Medulla oblongata (tissue), 1 donor: ENCODE results near the gene BAZ1A.

ENCODE experiments used
- DNase-seq: peaks from one replicate; pipeline ENCODE4 v3.0.0-alpha.2; 2015; ENCODE audit errors: extremely low spot score

BAZ1A gene

DNA sequence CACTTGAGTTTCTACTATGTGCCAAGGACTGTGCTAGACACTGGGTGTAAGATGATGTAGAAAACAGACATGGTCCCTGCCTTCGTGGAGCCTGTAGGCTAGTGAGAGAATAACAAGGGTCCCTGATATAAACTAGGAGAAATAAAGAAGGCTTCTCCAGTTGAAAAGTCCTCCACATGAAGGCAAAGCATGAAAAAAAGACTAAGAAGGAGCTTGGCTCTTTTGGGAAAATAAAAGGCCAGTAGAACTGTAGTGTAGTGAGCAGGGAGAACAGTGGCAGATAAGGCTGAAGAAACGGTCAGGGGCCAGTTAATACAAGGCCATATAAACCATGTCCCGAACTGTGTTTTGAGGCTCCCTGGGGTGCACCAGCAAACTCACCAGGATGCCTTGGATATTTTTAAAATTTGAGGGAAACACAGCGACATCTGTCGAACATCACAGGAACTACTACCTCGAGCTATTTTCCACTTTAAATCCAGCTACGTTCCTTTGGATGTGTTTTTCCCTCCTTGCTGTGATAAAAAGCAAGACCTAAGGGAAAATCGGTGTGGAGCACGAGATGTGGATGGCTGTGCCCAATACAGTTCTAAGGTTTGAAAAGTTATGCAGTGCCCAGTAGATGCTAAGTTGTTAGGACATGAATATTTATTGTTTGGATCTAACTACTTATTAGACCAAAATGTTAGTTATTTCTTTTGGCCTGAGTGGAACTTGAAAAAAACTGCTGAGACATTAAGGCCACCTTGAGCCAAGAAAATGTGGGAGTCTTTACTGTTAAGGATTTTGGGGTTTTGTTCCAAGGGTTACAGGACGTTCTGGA, 152.2 kb downstream of the BAZ1A start:
- peak; percentile 84 for DNase-seq

DNA sequence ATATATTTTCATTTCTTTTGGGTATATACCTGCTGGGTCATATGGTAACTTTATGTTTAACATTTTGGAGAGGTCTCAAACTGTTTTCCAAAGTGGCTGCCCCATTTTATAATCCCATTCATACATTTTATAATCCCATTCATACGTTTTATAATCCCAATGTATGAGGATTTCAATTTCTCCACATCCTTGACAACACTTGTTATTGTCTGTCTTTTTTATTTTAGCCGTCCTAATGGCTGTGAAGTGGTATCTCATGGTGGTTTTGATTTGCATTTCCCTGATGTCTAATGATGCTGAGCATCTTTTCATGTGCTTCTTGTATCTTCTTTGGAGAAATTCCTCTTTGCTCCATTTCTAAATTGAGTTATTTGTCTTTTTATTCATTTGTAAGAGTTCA, 154.0 kb downstream of the BAZ1A start:
- DNase-seq = no peak

DNA sequence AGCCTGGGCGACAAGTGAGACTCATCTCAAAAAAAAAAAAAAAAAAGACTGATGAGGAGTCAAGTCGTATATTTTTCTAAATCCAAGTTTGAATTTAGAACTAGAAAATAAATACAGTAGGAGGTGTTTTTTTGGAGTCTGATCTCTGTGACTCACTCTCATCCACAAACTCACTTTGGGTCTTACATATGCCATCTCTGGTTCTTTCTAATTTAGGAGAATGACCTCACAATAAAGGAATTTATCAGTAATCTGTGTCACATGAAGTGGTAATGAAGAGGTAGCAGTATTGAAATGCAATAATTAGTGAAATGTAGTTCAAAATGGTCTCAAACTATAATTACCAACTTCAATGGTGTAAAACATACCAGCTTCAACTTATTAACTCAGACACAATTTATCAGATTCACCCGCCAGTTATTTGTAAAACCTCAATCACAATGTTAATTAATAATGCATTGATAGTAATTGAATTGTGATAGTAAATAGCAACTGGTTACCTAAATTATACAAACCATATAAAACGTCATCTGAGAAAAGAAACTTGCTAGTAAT, 156.3 kb downstream of the BAZ1A start:
- DNase-seq = no peak

DNA sequence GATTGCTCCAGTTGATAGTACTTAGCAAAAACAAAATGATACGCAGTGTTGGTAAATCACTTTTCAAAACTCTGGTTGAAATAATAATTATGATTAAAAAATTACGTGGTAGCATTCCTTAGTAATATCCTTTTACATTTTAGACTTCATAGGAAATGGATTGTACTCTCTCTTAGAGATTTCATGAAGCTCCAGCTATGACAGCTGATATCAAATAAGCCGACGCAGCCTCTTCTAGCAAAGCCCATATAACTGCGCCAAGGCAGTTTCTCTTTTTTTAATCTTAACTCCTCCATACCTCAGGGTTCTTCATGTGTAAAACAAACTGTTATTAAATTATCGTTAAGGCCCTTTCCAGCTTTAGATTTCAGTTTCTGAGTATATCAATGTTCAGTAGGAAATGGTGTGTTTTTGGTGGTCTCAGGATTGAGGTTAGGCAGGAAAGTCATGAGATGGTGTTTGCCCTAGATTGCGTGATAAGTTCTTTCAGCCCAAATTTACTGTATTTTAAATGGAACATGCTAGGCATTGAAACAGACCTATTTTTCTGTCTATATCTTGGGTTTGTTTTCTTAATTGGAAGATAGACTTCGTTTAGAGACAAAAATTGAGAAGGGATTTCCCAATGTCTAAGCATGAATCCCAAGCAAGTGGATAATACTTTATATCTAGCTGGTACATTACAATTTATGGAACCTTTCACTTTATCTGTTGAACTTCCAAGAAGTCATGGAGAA, 159.9 kb downstream of the BAZ1A start:
- no peak for DNase-seq

DNA sequence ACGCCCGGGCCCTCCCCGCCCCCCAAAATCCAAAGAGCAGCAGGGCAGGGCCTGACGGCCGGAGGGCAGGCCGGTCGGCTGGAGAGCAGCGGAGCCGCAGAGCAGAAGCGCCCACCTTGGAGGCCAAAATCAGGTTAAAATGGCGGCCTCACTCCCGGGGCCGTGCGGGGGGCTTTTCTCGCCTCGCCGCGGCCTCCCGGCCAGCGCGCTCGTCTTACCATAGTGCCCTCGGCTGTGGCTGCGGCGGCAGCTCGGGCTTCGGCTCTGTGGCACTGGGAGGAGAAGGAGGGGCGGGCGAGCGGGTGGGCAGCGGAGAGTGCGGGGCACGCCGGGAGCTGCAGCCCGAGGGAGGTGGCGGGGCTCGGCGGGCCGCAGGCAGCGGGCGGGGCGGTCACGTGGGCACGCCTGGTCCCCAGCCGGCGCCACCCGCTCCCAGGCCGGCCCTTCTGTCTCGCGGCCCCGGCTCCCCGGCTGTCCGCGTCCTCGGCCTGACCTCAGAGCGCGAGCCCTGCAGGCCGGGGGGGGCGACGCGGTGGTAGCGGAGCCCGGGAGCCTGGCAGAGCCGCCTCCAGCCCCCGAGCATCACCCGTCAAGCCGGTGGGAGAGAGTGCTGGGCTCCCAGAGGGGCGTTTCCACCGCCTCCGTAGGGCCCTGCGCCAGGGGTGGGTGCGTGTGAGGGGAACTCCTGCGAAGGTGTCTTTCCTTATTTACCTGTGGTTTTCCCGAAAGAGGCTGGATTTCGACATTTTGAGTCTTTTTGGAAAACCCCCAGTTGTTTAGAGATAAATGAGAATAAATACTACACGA, 160.6 kb downstream of the BAZ1A start, which contains the start of gene CFL2:
Gene CFL2, minus strand, starts transcription at position 274 of the 807 bp plus-strand sequence. Its CDS starts 53 bp downstream, at position 221.
- peak; percentile 91 for DNase-seq

DNA sequence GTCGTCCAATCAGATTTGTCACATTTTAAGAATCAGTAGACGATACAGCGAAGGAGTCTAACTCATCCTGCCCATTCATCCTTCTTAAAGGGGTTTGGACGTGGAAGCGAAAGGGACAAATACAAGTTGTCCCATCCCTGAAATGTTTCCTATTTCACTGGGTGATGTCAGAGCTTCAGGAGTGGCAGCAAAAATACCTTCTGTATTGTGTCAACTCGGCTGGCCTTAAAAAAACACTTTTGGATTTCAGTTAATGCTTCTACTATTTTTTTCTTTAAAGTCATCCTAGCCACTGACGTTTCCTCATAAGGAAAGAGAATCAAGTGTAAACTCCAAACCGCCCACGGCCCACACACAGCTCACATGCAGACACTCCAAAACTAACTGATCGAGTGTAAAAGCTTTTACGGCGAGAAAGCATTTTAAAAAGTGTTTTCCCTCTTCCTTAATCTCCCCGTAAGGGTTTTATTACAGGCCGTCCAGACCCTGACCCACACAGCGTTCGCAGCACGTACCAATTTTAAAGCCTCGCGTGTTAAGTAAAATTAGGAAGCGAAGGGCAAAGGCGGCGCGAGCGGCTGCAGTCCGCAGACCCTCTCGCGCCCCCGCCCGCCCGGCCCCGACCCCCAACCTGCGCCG, 161.4 kb downstream of the BAZ1A start:
- DNase-seq = peak; percentile 72

DNA sequence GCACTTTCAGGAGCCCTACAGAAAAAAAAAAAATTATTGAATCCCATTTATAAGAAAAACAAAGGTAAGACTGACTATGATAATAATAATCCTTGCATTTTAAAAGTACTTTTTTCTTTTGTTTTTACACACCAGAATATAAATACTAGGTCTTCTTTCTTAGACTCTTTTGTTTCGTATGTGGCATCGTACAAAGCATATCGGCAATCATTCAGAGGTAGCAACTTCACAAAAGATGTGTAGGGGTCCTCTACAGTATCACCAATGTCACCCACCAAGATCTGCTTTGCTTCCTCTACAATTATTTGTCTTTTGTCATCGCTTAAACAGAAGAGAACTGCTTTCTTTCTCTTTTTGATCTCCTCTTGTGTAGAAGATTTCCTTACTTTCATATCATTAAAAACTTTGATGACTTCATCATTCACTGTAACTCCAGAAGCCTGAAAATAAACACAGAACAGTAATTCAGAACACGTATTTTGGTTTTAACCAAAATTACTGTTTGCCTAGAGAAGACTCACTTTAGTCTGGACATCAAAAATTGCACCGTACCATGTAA, 162.0 kb downstream of the BAZ1A start:
- DNase-seq = peak; percentile 21

DNA sequence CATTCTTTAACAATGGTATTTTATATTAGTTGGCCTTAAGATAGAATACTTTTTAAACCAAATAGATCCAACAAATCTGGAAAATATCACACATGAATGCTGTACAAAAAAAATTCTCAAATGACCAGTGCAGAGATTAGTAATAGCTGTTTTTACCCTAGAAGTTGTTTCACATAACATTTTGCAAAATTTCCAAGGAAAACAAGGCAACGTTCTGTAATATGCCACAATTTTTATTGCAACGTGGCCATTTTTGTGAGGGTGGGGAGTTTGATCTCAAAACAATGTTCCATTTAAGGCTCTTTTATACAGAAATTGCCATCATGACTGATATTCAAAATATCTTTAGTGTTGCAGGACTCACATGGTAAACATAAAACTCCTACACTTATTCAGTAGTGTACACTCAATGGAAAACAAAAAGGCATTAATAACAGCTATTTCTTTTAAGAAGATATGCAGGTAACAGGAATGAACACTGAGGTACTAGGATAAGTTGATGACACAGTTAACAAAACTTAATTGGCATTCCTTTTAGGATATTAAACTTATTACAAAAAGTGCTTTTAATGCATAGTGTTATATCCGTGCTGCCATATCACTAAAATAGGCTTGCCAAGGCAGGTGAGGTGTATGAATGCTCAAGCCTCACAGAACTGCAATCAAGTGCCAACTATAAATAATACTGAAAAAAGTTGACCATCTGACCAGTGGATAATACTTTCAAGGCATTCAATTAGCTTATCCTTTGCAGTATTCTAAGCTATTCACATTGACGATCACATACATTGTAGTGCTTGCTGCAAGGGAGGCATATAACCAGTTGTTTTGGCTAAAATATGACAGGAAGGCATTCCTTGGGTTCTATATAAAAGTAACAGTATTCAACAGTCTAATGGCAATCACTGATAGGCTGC, 163.1 kb downstream of the BAZ1A start:
- DNase-seq = peak; percentile 36

DNA sequence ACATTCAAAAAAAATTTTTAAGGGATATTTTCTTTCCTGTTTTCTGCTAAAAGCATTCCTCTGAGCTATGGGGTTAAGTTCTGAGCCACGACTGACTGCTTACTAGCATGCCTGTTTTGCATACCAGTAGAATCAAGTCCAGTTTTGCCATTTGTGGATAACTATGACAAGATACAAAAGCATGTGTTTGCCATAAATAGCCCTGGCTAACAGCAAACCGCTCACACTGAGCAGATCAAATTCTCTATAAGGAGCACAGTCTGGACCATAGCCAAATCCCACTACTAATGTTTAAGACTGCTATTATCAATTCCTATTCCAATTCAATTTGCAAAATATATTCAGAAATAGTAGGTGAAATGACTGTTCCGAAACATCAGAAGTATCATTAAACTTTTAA, 164.0 kb downstream of the BAZ1A start:
- peak; percentile 54 for DNase-seq

DNA sequence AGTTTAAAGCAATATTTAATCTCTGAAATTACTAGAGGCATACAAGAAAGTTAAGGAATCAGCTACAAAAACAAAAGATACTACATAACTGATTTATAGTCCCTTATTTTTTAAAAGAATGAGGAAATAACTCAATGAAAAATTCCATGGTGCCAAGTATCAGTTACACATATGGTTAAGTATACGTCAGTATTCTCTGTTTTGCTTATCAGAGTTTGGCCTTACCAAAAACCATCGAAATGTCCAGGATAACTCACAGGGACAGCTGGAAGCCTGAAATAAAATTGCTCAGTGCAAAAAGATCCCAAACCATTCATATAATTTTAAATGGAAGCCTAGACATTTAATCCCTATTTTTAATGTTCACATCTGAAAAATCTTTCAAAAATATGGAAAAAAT, 164.4 kb downstream of the BAZ1A start:
- DNase-seq = no peak

DNA sequence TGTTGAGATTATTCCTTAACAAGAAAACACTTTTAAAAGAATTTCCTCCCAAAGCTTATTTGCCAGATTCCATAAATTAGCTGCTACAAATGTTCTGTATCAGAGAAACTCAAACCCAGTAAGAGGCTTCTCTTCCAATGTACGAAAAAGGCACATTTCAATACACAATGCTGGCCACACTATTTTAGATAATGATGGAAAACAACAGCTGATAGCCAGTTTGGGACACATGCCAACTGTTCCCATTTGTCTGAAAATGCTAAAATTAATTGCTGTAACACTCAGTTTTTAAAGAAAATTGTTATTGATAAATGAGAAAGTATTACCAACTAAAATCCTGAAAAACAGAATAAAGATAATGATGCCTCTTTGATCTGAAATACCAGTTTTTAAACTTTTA, 165.2 kb downstream of the BAZ1A start:
- DNase-seq = peak; percentile 33

DNA sequence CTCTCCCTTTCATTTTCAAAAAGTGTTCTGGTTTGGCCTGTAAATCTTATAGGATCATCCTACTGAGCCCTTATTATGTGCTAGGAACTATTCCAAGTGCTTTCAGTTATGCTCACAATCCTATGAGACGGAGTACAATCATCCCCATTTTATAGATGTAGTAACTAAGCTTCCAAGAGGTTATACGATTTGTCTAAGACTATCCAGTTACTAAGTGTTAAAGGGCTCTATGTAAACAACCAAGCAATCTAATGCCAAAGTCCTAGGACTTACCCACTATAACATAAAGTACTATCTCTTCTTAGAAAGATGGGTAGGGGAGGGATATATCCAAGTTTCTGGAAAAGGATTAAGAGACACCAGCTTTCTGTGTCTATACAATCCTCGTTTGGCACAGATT, 167.4 kb downstream of the BAZ1A start:
- DNase-seq = no peak
